DLD1 (cell line): Measurements from ENCODE around the gene SLC7A6OS.

ENCODE experiments used
- in situ Hi-C: cut with HindIII; loops from 2 replicates; pipeline ENCODE4 v1.10.0; 2017; ENCODE audit warnings: low sequenced_read_pairs

Gene SLC7A6OS

DNA sequence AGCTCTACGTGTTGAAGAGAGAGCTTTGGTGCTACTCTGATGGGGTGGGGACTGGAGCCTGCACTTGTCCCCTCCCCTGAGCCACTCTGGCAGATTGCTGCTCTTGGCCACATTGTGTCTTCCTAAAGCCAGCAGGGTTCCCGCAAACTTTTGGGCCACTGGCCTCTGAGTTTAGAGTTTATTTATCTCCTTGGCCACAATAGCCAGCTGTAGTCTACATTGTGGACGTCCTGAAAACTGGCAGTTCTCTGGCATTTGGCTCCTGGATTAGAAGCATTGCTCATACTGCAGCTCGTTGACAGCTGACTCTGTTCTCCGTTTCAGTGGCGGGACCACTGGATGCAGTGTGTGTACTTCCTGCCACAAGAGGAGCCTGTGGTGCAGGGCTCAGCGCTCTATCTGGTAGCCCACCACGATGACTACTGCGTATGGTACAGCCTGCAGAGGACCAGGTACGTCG lies 34.6 kb upstream of the SLC7A6OS start:
- in situ Hi-C loops, result no loop called here

DNA sequence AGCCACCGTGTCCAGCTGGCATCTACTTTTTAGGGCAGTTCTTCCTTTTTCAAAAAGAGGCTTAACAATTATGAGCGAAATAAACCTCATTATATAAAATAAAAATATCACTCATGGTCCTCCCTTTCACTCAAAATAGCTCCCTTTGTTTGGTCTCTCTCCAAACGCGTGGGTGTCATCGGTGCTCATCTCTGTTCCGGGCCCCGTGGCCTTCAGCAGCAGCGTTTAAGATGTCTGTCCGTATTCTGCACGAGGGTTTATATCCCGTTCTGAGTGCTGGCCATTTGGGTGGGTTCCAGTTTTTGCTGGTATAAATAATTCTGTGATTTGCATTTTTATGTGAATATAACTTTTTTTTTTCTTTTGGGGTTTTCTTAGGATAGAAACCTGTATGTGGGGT lies 33.5 kb upstream of the SLC7A6OS start:
- in situ Hi-C loops, result no loop called here

DNA sequence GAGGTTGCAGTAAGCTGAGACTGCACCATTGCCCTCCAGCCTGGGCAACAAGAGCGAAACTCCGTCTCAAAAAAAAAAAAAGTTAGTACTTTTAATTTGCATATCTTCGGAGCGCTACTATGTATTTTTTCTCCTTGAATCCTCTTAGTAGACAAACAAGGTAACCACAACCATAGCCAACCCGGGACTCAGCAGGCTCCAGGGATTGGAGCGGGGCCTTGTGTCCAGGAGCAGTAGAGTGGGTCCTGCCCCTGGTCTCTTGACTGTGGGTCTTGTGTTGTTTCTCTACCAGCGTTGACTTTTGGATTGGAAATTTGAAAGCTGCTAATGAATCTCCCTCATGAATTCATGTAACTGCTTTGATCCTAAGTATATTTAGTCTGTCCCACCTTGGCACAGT lies 32.4 kb upstream of the SLC7A6OS start:
- in situ Hi-C loops, result no loop called here

DNA sequence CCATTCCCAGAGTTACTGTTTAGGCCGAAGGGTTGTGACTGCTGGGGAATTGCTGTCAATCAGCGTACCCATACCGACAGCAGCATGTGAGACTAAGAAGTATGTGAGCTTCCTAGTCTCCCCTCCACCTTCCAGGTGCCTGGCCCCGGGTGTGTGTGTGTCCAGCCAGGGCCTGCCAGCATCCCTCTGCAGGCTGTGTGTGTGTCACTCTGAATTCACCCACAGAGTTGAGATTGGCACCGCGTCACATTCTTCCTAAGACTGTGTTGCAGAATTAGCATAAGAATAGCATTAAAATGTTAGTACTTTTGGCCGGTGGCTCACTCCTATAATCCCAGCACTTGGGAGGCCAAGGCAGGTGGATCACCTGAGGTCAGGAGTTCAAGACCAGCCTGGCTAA lies 31.9 kb upstream of the SLC7A6OS start:
- in situ Hi-C loops, result no loop called here

DNA sequence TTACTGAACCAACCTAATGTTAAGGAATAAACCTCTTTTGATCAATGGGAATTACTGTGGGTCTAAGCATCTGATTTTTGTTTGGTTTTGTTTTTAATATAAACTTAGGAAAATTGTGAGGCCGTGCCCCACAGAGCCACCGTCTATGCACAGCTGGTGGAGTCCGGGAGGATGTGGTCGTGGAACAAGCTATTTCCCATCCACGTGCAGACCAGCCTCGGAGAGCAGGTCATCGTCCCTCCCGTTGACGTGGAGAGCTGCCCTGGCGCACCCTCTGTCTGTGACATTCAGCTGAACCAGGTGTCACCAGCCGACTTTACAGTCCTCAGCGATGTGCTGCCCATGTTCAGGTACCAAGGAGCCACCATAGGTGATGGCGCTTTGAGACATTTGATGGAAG lies 28.5 kb upstream of the SLC7A6OS start:
- in situ Hi-C loops, result no loop called here

DNA sequence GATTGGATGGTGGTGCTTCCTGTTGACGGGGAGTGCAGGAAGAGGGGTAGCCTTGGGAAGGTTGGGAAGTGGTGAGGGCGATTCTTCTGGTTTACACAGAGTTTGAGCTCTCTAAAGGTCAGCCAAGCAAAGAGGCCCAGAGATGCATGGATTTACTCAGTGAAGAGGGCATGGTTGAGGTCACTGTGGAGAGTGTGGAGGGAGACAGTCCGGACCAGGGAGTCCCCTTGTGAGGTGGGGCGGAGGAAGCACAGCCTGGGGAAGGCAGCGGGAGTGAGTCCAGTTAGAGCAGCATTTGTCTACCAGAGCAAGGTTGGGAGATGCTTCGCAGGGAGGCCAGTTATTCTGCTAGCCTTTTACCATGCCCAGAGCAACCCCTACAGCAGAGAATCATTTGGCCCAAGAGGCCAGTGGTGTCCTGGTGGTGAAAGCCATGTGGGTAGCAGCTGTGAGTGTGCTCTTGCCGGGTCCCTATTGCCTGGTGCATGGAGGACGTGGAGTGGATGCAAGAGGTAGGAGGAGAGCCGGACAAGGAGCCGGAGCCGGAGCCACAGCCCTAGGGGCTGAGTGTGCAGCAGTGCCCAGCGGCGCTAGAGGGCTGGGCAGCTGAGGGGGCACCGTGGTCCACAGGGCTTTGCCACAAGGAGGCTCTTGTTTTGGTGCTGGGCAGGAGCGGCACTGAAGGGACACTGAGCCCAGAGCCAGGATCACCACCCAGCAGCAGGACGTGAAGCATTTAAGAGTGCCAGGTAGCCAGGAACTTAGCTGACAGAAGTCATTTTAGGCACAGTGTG lies 27.8 kb upstream of the SLC7A6OS start:
- in situ Hi-C loops, result no loop called here

DNA sequence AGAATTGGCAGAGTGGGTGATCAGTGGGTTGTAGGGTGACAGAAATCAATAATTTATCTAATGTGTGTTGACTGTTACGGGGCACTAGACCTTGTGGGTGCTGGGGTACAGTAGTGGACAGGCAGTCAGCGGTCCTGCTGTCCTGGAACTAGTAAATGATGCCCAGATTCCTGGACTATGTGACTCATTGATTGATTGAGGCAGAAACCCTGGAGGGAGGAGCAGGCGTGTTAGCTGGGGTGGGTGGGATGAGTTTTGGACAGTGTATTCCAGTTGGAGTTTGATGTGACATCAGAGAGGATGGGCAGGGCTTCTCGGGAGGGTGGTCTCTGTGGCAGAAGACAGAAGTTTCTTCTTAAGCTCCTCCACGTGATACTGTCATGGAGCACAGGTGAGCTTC lies 24.4 kb upstream of the SLC7A6OS start:
- in situ Hi-C loops, result no loop called here

DNA sequence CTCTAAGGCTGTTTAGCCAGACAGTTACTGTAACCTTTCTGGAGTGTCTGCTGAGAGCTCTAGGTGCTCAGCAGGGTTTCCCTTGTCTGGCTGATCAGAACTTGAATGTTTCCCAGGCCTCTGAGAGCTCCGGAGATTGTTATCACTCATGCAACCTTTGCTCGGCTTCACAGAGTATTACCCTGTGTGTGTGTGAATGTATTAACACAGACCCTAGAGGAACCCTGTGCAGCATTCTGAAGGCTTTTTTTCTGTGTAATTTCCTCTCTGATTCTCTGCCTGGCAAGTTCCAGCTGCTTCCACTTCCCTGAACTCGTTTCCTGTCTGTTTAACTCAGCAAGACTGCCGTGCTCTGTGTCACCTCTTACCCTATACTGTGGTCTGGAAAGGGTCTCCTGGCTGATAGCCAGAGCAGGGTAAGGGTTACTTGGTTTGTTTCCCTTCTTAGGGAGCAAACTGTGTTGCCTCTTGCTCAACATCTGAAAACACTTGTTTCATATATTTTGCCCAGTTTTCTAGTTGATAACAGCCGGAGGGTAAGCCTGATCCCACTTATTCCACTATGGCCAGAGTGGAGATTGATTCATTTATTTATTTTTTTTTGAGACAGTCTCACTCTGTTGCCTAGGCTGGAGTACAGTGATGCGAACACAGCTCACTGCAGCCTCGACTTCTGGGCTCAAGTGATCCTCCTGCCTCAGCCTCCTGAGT lies 21.8 kb upstream of the SLC7A6OS start:
- in situ Hi-C loops, result no loop called here

DNA sequence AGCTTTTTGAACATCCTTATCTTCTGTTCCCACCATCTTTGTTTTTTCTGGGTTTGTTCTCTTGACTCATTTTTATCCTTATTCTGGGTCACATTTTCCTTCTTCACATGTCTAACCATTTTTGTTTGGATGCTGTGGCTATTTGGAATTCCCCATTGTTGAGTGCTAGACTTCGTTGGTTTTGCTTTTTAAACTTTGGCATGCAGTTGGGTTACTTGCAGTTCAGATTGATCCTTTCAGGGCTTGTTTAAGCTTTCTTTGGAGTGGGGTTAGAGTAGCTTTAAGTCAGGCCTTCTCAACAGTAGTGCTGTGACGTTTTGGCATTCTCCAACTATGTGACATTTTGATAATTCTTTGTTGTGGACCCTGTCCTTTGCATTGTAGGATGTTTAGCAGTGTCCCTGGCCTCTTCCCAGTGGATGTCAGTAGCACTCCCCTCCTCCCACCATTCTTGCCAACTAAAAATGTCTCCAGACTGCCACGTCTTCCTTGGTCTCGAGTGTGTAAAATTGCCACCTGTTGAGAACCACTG lies 21.2 kb upstream of the SLC7A6OS start:
- in situ Hi-C loops, result no loop called here

DNA sequence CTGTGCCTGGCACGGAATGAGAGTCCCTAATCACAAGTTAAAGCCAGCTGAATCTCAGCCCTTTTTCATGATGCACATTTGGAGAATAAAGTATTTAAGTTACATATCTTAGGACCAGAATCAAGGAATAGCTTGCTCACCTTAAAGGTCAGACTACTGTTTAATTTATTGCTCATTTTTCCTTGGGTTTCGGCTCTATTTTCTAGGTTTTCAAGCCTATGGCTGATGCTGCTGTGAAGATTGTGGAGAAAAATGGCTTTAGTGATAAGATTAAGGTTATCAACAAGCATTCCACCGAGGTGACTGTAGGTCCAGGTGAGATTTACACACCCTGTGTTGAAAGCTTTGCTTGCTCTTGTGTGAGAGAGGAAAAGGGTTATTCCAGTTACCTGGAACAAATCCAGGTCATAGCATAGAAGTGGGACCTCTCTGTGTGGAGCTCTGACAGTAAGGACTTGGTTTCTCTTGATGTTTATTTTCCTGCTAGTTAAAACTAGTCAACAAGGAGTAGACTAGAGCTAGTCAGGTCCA lies 18.2 kb upstream of the SLC7A6OS start:
- in situ Hi-C loops, result no loop called here

DNA sequence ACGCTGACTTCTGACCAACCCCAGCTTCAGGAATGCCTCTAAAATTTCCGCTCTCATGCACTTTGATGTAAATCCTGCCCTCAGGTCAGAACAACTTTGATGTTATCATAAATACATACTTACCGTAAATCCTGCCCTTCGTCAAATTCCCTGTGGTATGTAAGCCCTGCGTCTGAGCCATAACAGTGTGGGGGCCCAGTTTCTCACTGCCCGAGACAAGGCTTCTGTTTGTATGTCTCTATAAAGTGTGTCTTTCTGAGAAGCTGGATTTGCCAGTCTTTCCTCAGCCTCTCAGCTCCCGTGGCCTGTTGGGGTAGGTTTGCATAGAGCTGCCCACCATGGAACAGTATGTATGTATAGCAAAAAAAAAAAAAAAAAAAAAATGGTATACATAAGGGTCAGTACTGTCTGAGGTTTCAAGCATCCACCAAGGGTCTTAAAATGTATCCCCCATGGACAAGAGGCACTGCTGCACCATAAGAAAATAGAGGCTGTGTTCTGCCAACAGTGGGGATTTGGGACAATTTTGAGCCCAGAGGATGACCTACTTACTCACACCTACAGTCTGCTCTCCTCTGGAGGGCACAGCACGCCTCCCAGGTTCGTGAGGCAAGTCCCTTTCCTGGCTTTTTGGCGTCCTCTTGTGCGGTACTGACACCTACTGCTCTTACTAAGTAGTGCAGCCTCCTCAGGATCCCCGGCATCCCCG lies 17.6 kb upstream of the SLC7A6OS start:
- in situ Hi-C loops, result no loop called here

DNA sequence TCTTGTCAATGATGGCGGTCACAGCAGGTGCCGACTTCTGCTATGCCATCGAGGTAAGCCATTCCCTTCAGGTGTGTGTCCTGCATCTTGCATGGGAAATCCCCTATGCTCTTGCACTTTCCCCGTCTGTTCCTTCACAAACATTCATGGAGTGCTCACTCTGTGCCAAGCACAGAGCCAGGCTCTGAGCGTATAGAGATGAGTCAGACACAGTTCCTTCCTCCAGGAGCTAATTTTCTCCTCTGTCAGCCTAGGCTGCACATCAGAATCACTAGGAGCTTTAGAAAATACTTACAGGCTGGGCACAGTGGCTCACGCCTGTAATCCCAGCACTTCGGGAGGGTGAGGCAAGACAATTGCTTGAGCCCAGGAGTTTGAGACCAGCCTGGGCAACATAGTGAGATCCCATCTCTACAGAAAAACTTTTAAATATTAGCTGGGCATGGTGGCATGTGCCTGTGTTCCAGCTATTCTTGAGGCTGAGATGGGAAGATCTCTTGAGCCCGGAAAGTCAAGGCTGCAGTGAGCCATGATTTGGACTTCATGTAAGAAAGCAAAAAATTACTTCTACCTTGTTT lies 14.1 kb upstream of the SLC7A6OS start:
- in situ Hi-C loops, result no loop called here

DNA sequence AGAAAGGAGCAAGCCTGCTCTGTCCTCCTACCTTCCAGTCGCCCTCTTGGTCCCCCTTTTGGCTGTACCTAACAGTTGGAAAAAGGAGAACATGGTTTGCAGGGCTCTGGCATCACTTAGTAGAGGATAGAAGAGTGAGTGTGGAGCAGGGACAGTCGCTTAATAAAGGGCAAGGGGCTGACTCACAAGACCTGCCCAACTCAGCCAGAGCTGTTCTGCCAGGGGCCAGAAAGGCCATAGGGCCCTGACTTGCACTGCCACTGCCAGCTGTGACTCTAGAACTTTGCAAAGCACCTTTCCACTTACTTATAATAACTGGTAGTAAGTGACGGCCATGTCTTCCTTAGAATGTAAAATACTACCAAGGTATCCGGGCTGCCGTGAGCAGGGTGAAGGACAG lies 13.6 kb upstream of the SLC7A6OS start:
- in situ Hi-C loops, result no loop called here

DNA sequence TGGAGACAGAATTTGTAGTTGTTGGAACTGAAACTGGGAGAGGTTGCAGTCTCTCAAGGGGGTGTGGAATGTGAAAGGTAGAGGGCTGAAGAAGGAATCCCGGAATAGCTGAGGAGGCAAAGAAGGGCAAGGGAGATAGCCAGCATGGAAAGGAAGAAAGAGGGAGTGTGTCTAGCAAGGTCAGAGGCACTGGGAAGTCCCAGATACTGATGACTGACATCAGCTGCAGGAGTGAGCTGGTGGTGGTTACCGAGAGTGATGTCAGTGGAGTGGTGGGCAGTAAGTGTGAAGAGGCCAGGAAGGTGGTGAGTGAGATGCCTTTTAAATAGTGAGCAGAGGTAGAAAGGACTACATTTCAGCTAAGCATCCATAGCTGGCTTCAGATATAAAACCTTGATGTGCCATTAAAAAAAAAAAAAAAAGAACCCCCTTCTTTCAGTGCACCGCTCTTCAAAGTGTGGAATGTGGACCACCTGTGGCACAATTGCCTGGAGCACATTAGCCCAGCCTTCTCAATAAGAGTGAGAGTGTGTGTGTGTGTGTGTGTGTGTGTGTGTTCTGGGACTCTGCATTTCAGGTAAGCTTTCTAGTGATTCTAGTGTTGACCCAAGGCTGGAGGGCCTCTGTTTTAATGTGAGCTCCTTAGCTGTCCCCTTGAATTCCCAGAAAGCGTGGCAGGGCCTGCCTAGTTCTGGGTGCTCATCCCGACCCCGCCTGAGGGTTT lies 8.6 kb upstream of the SLC7A6OS start:
- in situ Hi-C loops, result no loop called here

DNA sequence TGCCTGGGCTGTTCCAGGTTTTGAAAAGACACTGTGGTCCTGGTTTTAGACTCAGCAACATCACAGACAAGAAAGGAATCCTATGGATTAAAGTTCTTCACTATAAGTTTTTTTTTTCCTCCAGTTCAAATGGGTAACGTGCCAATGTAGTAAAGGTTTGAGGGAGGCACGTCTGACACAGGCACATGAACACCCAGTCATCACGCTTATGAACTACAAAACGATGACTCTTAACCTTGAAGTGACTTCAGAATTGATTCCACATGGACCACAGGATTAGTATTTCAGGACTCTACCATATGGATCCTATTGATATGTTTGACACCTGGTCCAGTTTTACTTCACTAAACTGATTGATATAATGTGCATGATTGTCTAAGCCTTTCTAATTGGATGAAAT lies 2.4 kb upstream of the SLC7A6OS start:
- in situ Hi-C loops, result no loop called here

DNA sequence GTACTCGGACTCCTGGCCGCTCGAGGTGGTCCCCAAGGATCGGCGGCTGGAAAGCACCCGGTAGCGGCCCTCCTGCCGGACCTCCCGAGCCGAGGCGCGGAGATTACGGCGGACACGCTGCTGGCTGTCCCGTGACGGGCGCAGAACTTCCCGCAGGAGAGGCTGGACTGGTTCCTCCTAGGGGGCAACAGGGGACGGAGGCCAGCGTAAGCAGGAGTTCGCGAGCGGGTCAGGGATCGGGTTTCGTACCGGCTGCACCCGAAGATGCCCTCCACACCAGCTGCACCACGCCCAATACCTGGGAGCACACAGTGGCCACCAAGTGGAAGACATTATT lies 341 bp downstream of the SLC7A6OS start:
- in situ Hi-C loops, result no loop called here

DNA sequence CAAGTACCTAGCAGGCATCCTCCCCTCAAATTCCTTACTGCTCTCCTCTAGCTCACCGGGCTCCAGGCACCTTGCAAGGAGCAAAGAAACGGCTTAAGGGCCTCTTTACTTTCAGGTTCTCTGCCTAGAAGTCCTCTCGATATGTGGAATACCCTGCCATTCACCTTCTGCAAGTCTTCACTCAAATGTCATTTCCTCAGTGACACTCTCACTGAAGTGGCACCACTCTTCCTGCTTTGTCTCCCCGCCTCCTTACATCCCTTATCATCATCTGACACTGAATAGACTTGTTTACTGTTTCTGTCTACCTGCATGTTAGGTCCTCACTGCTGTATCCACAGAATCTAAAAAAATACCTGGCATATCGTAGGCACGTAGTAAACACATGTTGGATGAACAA lies 947 bp downstream of the SLC7A6OS start:
- in situ Hi-C loops, result no loop called here

DNA sequence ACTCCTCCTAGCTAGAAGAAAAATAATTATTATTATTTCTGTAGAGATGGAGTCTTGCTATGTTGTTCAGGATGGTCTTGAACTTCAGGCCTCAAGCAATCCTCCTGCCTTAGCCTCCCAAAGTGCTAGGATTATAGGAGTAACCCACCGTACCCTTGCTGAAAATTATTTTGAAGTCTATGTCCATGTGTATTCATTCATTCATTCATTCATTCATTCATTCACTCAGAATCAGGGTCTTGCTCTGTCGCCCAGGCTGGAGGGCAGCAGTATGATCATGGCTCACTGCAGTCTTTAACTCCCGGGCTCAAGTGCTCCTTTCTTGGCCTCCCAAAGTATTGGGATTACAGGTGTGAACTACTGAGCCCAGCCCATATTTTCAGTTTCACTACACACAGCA lies 4.1 kb downstream of the SLC7A6OS start:
- in situ Hi-C loops, result no loop called here

DNA sequence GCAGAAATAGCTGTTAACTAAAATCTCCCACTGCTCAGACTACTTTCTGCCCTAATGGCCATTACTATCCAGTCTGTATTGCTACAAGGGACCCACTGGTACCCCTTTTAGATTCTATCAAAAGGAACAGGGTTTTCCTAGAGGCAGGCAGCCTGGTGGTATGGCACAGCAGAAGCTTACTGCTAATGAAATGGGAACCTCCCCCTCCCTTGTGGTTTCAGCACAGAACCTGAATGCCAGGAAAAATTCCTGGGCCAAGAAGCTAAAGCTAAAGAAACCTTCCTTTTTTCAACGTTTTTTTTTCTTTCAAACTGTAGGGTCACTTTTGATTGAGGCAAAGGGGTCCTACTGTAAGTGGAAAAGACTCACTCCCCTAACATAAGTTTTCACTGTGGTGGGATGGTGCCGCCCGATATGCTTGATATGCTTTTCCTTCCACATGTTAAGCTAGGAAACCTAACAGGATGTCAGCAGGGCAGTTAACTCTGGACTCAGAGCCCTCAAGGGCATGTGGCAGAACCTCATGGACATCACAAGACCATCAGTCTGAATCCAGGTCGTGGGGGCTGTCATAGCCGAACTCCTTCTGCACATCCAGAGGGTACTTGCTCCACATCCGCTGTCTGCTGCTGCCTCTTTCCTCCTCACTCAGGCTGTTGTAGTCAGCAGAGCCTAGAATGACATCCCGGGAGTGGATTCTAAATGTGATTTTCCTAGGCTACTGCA lies 9.8 kb downstream of the SLC7A6OS start:
- in situ Hi-C loops, result no loop called here
